Neural progenitor cell (in vitro differentiated cells): ENCODE results near the gene GAMT. TPM values are rescaled to one million over a fixed set of nuclear protein-coding genes. Genes with fewer than 3 reads are reported as not detected.
A peak's percentile ranks its signal among the peaks of the same experiment; 100 is the strongest.
"Not testable (repeated sequence)": the region's sequence is repeated elsewhere in the genome, so short reads cannot be mapped to it uniquely, and the experiment has no call there.

Source experiments
- DNase-seq: peaks from one replicate; pipeline ENCODE4 v3.0.0-alpha.2; 2016; ENCODE audit warnings: low spot score
- H2AFZ ChIP-seq: fragments of 200-600 bp; sonication (generic); replicated peaks from 2 replicates; pipeline ENCODE4 v1.6.1; 2016; ENCODE audit warnings: antibody characterized with exemption
- H3F3A ChIP-seq: fragments of 200-600 bp; sonication (generic); 2 replicates; pipeline ENCODE4 v1.6.1; 2016; ENCODE audit warnings: antibody characterized with exemption, low read depth
- H3K27ac ChIP-seq: fragments of 200-600 bp; sonication (generic); 2 replicates; pipeline ENCODE4 v1.5.1; 2016; ENCODE audit warnings: mild to moderate bottlenecking
- H3K27me3 ChIP-seq: fragments of 200-600 bp; sonication (generic); 2 replicates; pipeline ENCODE4 v1.6.1; 2016; ENCODE audit warnings: mild to moderate bottlenecking, moderate library complexity
- H3K36me3 ChIP-seq: fragments of 200-600 bp; sonication (generic); 2 replicates; pipeline ENCODE4 v1.5.1; 2016
- H3K4me1 ChIP-seq: fragments of 200-600 bp; sonication (generic); 2 replicates; pipeline ENCODE4 v1.6.1; 2016; ENCODE audit warnings: mixed run types
- H3K4me2 ChIP-seq: fragments of 200-600 bp; sonication (generic); 2 replicates; pipeline ENCODE4 v1.6.1; 2016
- H3K4me3 ChIP-seq: fragments of 200-600 bp; sonication (generic); 2 replicates; pipeline ENCODE4 v1.5.1; 2016
- H3K79me2 ChIP-seq: fragments of 200-600 bp; sonication (generic); 2 replicates; pipeline ENCODE4 v1.6.1; 2016; ENCODE audit warnings: low read depth
- H3K9ac ChIP-seq: fragments of 200-600 bp; sonication (generic); 2 replicates; pipeline ENCODE4 v1.6.1; 2016
- H3K9me3 ChIP-seq: fragments of 200-600 bp; sonication (generic); 2 replicates; pipeline ENCODE4 v1.5.1; 2016; ENCODE audit warnings: low read depth
- H4K20me1 ChIP-seq: fragments of 200-600 bp; sonication (generic); 2 replicates; pipeline ENCODE4 v1.6.1; 2016; ENCODE audit warnings: low read depth
- H3K27ac Mint-ChIP-seq: 3 replicates; pipeline ENCODE4 v1.8.0; 2021; ENCODE audit warnings: mixed read lengths
- H3K27me3 Mint-ChIP-seq: 2 replicates; pipeline ENCODE4 v1.8.0; 2022; ENCODE audit warnings: low read depth, mild to moderate bottlenecking, inconsistent platforms, moderate library complexity, mixed read lengths; ENCODE audit not compliant: insufficient read depth
- H3K36me3 Mint-ChIP-seq: 3 replicates; pipeline ENCODE4 v1.8.0; 2021; ENCODE audit warnings: mixed read lengths
- H3K4me1 Mint-ChIP-seq: 3 replicates; pipeline ENCODE4 v1.8.0; 2021; ENCODE audit warnings: mixed read lengths
- H3K4me3 Mint-ChIP-seq: 3 replicates; pipeline ENCODE4 v1.8.0; 2021; ENCODE audit warnings: mild to moderate bottlenecking, moderate library complexity, mixed read lengths
- H3K9me3 Mint-ChIP-seq: 3 replicates; pipeline ENCODE4 v1.8.0; 2020; ENCODE audit warnings: mixed read lengths
- CTCF ChIP-seq: fragments of 200-600 bp; sonication (generic); IDR thresholded peaks from 2 replicates; pipeline ENCODE4 v1.5.1; 2017; ENCODE audit warnings: antibody characterized with exemption, mild to moderate bottlenecking
- EZH2 ChIP-seq: fragments of 200-600 bp; sonication (generic); IDR thresholded peaks from 2 replicates; pipeline ENCODE4 v1.6.1; 2017; ENCODE audit warnings: antibody characterized with exemption, mild to moderate bottlenecking, moderate library complexity
- EZH2phosphoT487 ChIP-seq: fragments of 200-600 bp; sonication (generic); IDR thresholded peaks from 2 replicates; pipeline ENCODE4 v1.6.1; 2017; ENCODE audit warnings: antibody characterized with exemption
- total RNA-seq: library from RNA; depleted of rRNA; stranded (reverse); fragments of >200 nt; gene quantifications from 2 replicates; pipeline ENCODE4 v1.2.3, GENCODE V29; 2015; ENCODE audit warnings: low replicate concordance

Gene GAMT
- total RNA-seq, 1 donor from 2014 or later, result 13.8 TPM

GRCh38 chr19:1420590-1420989, 19.2 kb upstream of the GAMT start:
- Histone ChIP-seq H2AFZ (no peak overlapping the region), H3K4me3 (no peak overlapping the region), H3K27ac (no peak overlapping the region), H3F3A (peaks cover 8% of the 10 kb centered on the region), H3K79me2 (peaks cover 86% of the 10 kb centered on the region), H3K27me3 (no peaks in the 10 kb centered on the region), H3K9me3 (no peaks in the 10 kb centered on the region), H3K4me2 (no peak overlapping the region), H3K36me3 (no peaks in the 10 kb centered on the region), H3K4me1 (peaks cover 14% of the 10 kb centered on the region), H4K20me1 (peaks cover 93% of the 10 kb centered on the region), H3K9ac (no peak overlapping the region)
- H3K36me3 Mint-ChIP-seq, result peaks cover 35% of the 10 kb centered on the region
- peaks cover 55% of the 10 kb centered on the region for H3K4me1 Mint-ChIP-seq
- TF ChIP-seq EZH2 (no peak), EZH2phosphoT487 (no peak), CTCF (no peak)
- peaks cover 4% of the 10 kb centered on the region for H3K27me3 Mint-ChIP-seq
- H3K27ac Mint-ChIP-seq, result no peak overlapping the region
- H3K9me3 Mint-ChIP-seq, result no peaks in the 10 kb centered on the region
- no peak overlapping the region for H3K4me3 Mint-ChIP-seq
- no peak for DNase-seq

DNA sequence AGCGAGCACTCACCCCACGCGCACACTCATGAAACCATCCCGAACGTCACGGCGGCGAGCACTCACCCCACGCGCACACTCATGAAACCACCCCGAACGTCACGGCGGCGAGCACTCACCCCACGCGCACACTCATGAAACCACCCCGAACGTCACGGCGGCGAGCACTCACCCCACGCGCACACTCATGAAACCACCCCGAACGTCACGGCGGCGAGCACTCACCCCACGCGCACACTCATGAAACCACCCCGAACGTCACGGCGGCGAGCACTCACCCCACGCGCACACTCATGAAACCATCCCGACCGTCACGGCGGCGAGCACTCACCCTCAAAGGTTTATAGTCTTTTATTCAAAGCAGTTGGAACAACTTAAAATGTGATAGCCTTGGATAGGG, 18.7 kb upstream of the GAMT start:
- not testable (repeated sequence) for H3K4me1 ChIP-seq, H3K4me2 ChIP-seq, H3K27ac ChIP-seq, H2AFZ ChIP-seq, DNase-seq, H3F3A ChIP-seq, H3K27ac Mint-ChIP-seq, H3K4me3 ChIP-seq, H3K36me3 ChIP-seq, H3K9ac ChIP-seq, H3K4me3 Mint-ChIP-seq, H3K27me3 ChIP-seq, H3K27me3 Mint-ChIP-seq, H3K9me3 ChIP-seq, H3K9me3 Mint-ChIP-seq
- peaks cover 86% of the 10 kb centered on the region for H3K79me2 ChIP-seq
- peaks cover 93% of the 10 kb centered on the region for H4K20me1 ChIP-seq
- H3K36me3 Mint-ChIP-seq, result peaks cover 34% of the 10 kb centered on the region
- peaks cover 55% of the 10 kb centered on the region for H3K4me1 Mint-ChIP-seq

DNA sequence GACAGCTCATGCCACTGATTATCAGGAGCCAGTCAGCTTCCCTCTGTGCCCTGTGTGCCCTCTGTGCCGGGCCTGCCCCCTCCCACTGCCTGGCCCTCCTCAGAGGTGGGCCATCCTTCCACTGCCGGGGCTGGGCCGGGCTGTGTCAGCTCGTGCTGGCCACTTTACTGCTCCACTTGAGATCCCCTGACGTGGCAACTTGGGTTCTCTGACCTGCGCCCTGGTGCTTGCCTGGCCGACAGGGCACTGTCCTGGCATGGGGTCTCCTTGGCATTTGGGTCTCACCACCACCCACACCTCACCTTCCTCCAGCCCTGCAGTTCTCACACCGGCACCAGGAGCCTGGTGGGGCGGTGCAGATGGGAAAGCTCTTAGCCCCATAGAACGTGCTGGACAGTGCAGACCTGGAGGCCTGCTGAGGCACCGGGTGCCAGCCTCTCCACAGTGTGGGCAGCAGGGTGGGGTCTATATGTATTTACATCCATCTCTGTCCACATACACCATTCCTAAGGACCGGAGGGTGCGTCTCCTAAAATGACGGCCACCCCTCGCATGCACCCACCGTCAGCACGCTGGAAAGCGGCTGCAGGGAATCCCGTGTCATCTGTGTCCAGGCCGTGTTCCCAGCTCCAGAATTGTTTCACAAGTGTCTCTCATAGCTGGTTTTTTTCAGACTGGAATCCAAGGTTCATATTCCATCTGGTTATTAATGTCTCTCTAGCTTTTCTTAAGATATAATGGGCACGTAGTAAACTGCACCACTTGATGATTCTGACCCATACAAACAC, 17.8 kb upstream of the GAMT start:
- Histone ChIP-seq H2AFZ (no peak overlapping the region), H3K4me1 (peaks cover 9% of the 10 kb centered on the region), H3K9me3 (no peaks in the 10 kb centered on the region), H3K4me3 (no peak overlapping the region), H3K27me3 (no peaks in the 10 kb centered on the region), H4K20me1 (peaks cover 94% of the 10 kb centered on the region), H3K27ac (no peak overlapping the region), H3K36me3 (no peaks in the 10 kb centered on the region), H3K9ac (no peak overlapping the region), H3K79me2 (peaks cover 88% of the 10 kb centered on the region), H3F3A (peaks cover 18% of the 10 kb centered on the region), H3K4me2 (no peak overlapping the region)
- Mint-ChIP-seq H3K36me3 (peaks cover 31% of the 10 kb centered on the region), H3K27me3 (peaks cover 2% of the 10 kb centered on the region), H3K9me3 (no peaks in the 10 kb centered on the region), H3K4me3 (peak overlapping the region; percentile 31), H3K4me1 (peaks cover 53% of the 10 kb centered on the region), H3K27ac (no peak overlapping the region)
- TF ChIP-seq EZH2 (no peak), CTCF (no peak), EZH2phosphoT487 (no peak)
- no peak for DNase-seq

DNA sequence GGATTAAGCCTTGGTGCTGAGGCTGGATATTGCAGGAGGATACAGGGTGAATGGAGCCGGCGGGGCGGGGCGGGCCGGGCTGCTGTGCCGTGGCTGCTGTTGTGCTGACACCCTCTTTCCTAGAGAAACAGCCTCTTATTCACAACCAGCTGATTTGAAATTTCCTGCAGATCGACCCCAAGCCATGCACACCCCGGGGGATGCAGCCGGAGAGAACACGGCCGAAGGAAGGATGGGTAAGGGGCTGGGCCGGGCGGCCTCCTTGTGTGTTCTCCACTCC, 17.1 kb upstream of the GAMT start:
- no peak for TF ChIP-seq CTCF
- no peak for TF ChIP-seq EZH2phosphoT487
- no peak for TF ChIP-seq EZH2
- Histone ChIP-seq H3K27me3 (no peaks in the 10 kb centered on the region), H2AFZ (no peak overlapping the region), H3K4me3 (no peak overlapping the region), H3K9ac (no peak overlapping the region), H3K79me2 (peaks cover 89% of the 10 kb centered on the region), H3F3A (peaks cover 22% of the 10 kb centered on the region), H3K4me2 (no peak overlapping the region), H3K27ac (no peak overlapping the region), H4K20me1 (peaks cover 94% of the 10 kb centered on the region), H3K36me3 (no peaks in the 10 kb centered on the region), H3K9me3 (no peaks in the 10 kb centered on the region), H3K4me1 (peaks cover 9% of the 10 kb centered on the region)
- H3K4me3 Mint-ChIP-seq, result no peak overlapping the region
- no peak overlapping the region for H3K27ac Mint-ChIP-seq
- DNase-seq, result no peak
- H3K36me3 Mint-ChIP-seq, result peaks cover 30% of the 10 kb centered on the region
- H3K27me3 Mint-ChIP-seq, result peaks cover 2% of the 10 kb centered on the region
- H3K4me1 Mint-ChIP-seq, result peaks cover 46% of the 10 kb centered on the region
- no peaks in the 10 kb centered on the region for H3K9me3 Mint-ChIP-seq
